HEK293 (cell line): ENCODE data around the gene SETD1A.

ENCODE experiments used
- AEBP2 ChIP-seq: fragments of 450-650 bp; formaldehyde crosslinking; IDR thresholded peaks from 2 replicates; pipeline ENCODE4 v1.5.1; 2016; ENCODE audit warnings: missing biosample characterization, missing genetic modification characterization, borderline replicate concordance
- EGR2 ChIP-seq: fragments of 450-650 bp; formaldehyde crosslinking; IDR thresholded peaks from 2 replicates; pipeline ENCODE4 v1.5.1; 2016; ENCODE audit warnings: low read depth, missing biosample characterization, missing genetic modification characterization
- GLIS2 ChIP-seq: fragments of 450-650 bp; formaldehyde crosslinking; IDR thresholded peaks from 2 replicates; pipeline ENCODE4 v1.5.1; 2016; ENCODE audit warnings: missing biosample characterization, missing genetic modification characterization
- HOXC10 ChIP-seq: sonication (generic); formaldehyde crosslinking; IDR thresholded peaks from 2 replicates; pipeline ENCODE4 v1.8.1; 2023; ENCODE audit warnings: mild to moderate bottlenecking, missing genetic modification reagents
- KLF8 ChIP-seq: fragments of 450-650 bp; formaldehyde crosslinking; IDR thresholded peaks from 2 replicates; pipeline ENCODE4 v1.5.1; 2016; ENCODE audit warnings: missing biosample characterization, missing genetic modification characterization
- MEIS1 ChIP-seq: sonication (generic); formaldehyde crosslinking; IDR thresholded peaks from 2 replicates; pipeline ENCODE4 v1.8.1; 2022; ENCODE audit warnings: missing genetic modification reagents, mild to moderate bottlenecking, borderline replicate concordance
- PRDM1 ChIP-seq: fragments of 450-650 bp; formaldehyde crosslinking; IDR thresholded peaks from 2 replicates; pipeline ENCODE4; 2016; ENCODE audit warnings: missing biosample characterization, missing genetic modification characterization
- REST ChIP-seq: fragments of 450-650 bp; formaldehyde crosslinking; IDR thresholded peaks from 2 replicates; pipeline ENCODE4 v1.5.1; 2016; ENCODE audit warnings: missing biosample characterization, missing genetic modification characterization
- SETDB1 ChIP-seq: IDR thresholded peaks from one replicate; pipeline ENCODE4 v1.6.1; 2017; ENCODE audit warnings: mild to moderate bottlenecking, low read length, moderate library complexity, mixed read lengths; ENCODE audit not compliant: insufficient read length
- SP7 ChIP-seq: fragments of 450-650 bp; formaldehyde crosslinking; IDR thresholded peaks from 2 replicates; pipeline ENCODE4 v1.5.1; 2016; ENCODE audit warnings: missing biosample characterization, missing genetic modification characterization
- TCF7L2 ChIP-seq: IDR thresholded peaks from 2 replicates; pipeline ENCODE4 v1.6.1; 2011; ENCODE audit warnings: low read depth, mild to moderate bottlenecking, inconsistent platforms, low read length, moderate library complexity, borderline replicate concordance
- TRIM28 ChIP-seq: IDR thresholded peaks from 2 replicates; pipeline ENCODE4 v1.6.1; 2011; ENCODE audit warnings: low read length, control low read depth, borderline replicate concordance
- YY1 ChIP-seq: fragments of 450-650 bp; formaldehyde crosslinking; IDR thresholded peaks from 2 replicates; pipeline ENCODE4 v1.5.1; 2018; ENCODE audit warnings: missing biosample characterization, missing genetic modification characterization
- ZBTB1 ChIP-seq: fragments of 450-650 bp; formaldehyde crosslinking; IDR thresholded peaks from 2 replicates; pipeline ENCODE4 v1.5.1; 2016; ENCODE audit warnings: missing biosample characterization, missing genetic modification characterization
- ZBTB6 ChIP-seq: fragments of 450-650 bp; formaldehyde crosslinking; IDR thresholded peaks from 2 replicates; pipeline ENCODE4 v1.5.1; 2017; ENCODE audit warnings: missing biosample characterization, missing genetic modification characterization
- ZFP37 ChIP-seq: fragments of 450-650 bp; formaldehyde crosslinking; IDR thresholded peaks from 2 replicates; pipeline ENCODE4 v1.5.1; 2016; ENCODE audit warnings: missing biosample characterization, missing genetic modification characterization
- ZFP41 ChIP-seq: fragments of 450-650 bp; formaldehyde crosslinking; IDR thresholded peaks from 2 replicates; pipeline ENCODE4 v1.5.1; 2016; ENCODE audit warnings: missing biosample characterization, missing genetic modification characterization, borderline replicate concordance
- ZNF10 ChIP-seq: fragments of 450-650 bp; formaldehyde crosslinking; IDR thresholded peaks from 2 replicates; pipeline ENCODE4 v1.5.1; 2017; ENCODE audit warnings: missing biosample characterization, missing genetic modification characterization
- ZNF140 ChIP-seq: fragments of 450-650 bp; formaldehyde crosslinking; IDR thresholded peaks from 2 replicates; pipeline ENCODE4 v1.5.1; 2016; ENCODE audit warnings: missing biosample characterization, missing genetic modification characterization
- ZNF19 ChIP-seq: fragments of 450-650 bp; formaldehyde crosslinking; IDR thresholded peaks from 2 replicates; pipeline ENCODE4; 2016; ENCODE audit warnings: missing biosample characterization, missing genetic modification characterization, low read depth
- ZNF202 ChIP-seq: fragments of 450-650 bp; formaldehyde crosslinking; IDR thresholded peaks from 2 replicates; pipeline ENCODE4 v1.5.1; 2016; ENCODE audit warnings: missing biosample characterization, missing genetic modification characterization, borderline replicate concordance
- ZNF23 ChIP-seq: fragments of 450-650 bp; formaldehyde crosslinking; IDR thresholded peaks from 2 replicates; pipeline ENCODE4 v1.5.1; 2016; ENCODE audit warnings: missing biosample characterization, missing genetic modification characterization, borderline replicate concordance
- ZNF248 ChIP-seq: fragments of 450-650 bp; formaldehyde crosslinking; IDR thresholded peaks from 2 replicates; pipeline ENCODE4 v1.5.1; 2017; ENCODE audit warnings: missing biosample characterization, missing genetic modification characterization
- ZNF266 ChIP-seq: fragments of 450-650 bp; formaldehyde crosslinking; IDR thresholded peaks from 2 replicates; pipeline ENCODE4 v1.5.1; 2016; ENCODE audit warnings: missing biosample characterization, missing genetic modification characterization, low read depth
- ZNF335 ChIP-seq: fragments of 450-650 bp; formaldehyde crosslinking; conservative IDR thresholded peaks from 2 replicates; pipeline ENCODE4 v1.5.1; 2016; ENCODE audit warnings: missing biosample characterization, missing genetic modification characterization
- ZNF394 ChIP-seq: fragments of 450-650 bp; formaldehyde crosslinking; IDR thresholded peaks from 2 replicates; pipeline ENCODE4 v1.5.1; 2016; ENCODE audit warnings: missing biosample characterization, missing genetic modification characterization, mild to moderate bottlenecking, moderate library complexity, borderline replicate concordance
- ZNF404 ChIP-seq: fragments of 450-650 bp; formaldehyde crosslinking; IDR thresholded peaks from 2 replicates; pipeline ENCODE4 v1.5.1; 2017; ENCODE audit warnings: missing biosample characterization, missing genetic modification characterization
- ZNF426 ChIP-seq: fragments of 450-650 bp; formaldehyde crosslinking; IDR thresholded peaks from 2 replicates; pipeline ENCODE4 v1.5.1; 2017; ENCODE audit warnings: missing biosample characterization, missing genetic modification characterization, mild to moderate bottlenecking, inconsistent platforms, moderate library complexity
- ZNF488 ChIP-seq: fragments of 450-650 bp; formaldehyde crosslinking; IDR thresholded peaks from 2 replicates; pipeline ENCODE4 v1.5.1; 2016; ENCODE audit warnings: missing biosample characterization, missing genetic modification characterization
- ZNF514 ChIP-seq: fragments of 450-650 bp; formaldehyde crosslinking; IDR thresholded peaks from 2 replicates; pipeline ENCODE4 v1.5.1; 2016; ENCODE audit warnings: missing biosample characterization, missing genetic modification characterization
- ZNF530 ChIP-seq: fragments of 450-650 bp; formaldehyde crosslinking; IDR thresholded peaks from 2 replicates; pipeline ENCODE4 v1.5.1; 2016; ENCODE audit warnings: low read depth, missing biosample characterization, missing genetic modification characterization
- ZNF585B ChIP-seq: fragments of 450-650 bp; formaldehyde crosslinking; IDR thresholded peaks from 2 replicates; pipeline ENCODE4 v1.5.1; 2016; ENCODE audit warnings: missing biosample characterization, missing genetic modification characterization
- ZNF791 ChIP-seq: fragments of 450-650 bp; formaldehyde crosslinking; IDR thresholded peaks from 2 replicates; pipeline ENCODE4 v1.5.1; 2016; ENCODE audit warnings: missing biosample characterization, missing genetic modification characterization
- ZNF792 ChIP-seq: fragments of 450-650 bp; formaldehyde crosslinking; IDR thresholded peaks from 2 replicates; pipeline ENCODE4 v1.5.1; 2016; ENCODE audit warnings: missing biosample characterization, missing genetic modification characterization
- ZSCAN30 ChIP-seq: fragments of 450-650 bp; IDR thresholded peaks from 2 replicates; pipeline ENCODE4 v1.5.1; 2018; ENCODE audit warnings: missing biosample characterization, mild to moderate bottlenecking, missing genetic modification characterization, moderate library complexity

Gene SETD1A

GRCh38 chr16:30948667-30949649 is 8.6 kb upstream of the SETD1A start, which contains the start of gene ORAI3 (continued):
- TF ChIP-seq KLF8 (0 out of 2 replicates have a peak, but pooled peaks have one; percentile 22), ZSCAN30 (tag by site-specific recombination) (no peak; the same call in 1 of the 2 replicates), ZFP37 (tag by site-specific recombination) (no peak), ZNF514 (tag by site-specific recombination) (no peak), TRIM28 (no peak), ZNF202 (no peak), SP7 (tag by site-specific recombination) (peak; percentile 22; the same call in 1 of the 2 replicates), ZNF488 (no peak), YY1 (no peak), SETDB1 (no peak), HOXC10 (CRISPR knock-in tag) (no peak), ZNF248 (tag by site-specific recombination) (no peak), ZBTB1 (tag by site-specific recombination) (no peak), ZNF791 (tag by site-specific recombination) (no peak), ZNF394 (tag by site-specific recombination) (no peak), ZNF140 (no peak), AEBP2 (tag by site-specific recombination) (no peak), ZNF23 (tag by site-specific recombination) (no peak), ZNF404 (tag by site-specific recombination) (no peak), ZNF335 (peak; percentile 70), ZNF19 (tag by site-specific recombination) (no peak), ZNF585B (no peak), ZBTB6 (no peak), EGR2 (tag by site-specific recombination) (no peak), ZFP41 (tag by site-specific recombination) (no peak), TCF7L2 (no peak), ZNF426 (tag by site-specific recombination) (no peak), ZNF266 (no peak), MEIS1 (CRISPR knock-in tag) (no peak), REST (tag by site-specific recombination) (peak; percentile 39), ZNF530 (no peak), PRDM1 (tag by site-specific recombination) (no peak), ZNF10 (tag by site-specific recombination) (0 out of 2 replicates have a peak, but pooled peaks have one; percentile 33), GLIS2 (tag by site-specific recombination) (peak; percentile 91), ZNF792 (no peak)
